GM18873 (cell line): ENCODE measurements around the gene FOXJ3.

Source experiments
- ATAC-seq: cut with Tn5 transposase; IDR thresholded peaks from one replicate; pipeline ENCODE4 v1.9.1; 2021; ENCODE audit warnings: mild to moderate bottlenecking, moderate library complexity, moderate number of reproducible peaks; ENCODE audit not compliant: unreplicated experiment, low FRiP score

FOXJ3 gene

GRCh38 chr1:42335809-42336518, 929 bp upstream of the FOXJ3 start:
- ATAC-seq: no peak

- peak; percentile 33 for ATAC-seq
Measured at GRCh38 chr1:42334240-42335049, 590 bp downstream of the FOXJ3 start.

- no peak for ATAC-seq
Measured at GRCh38 chr1:42333662-42334239, 1.3 kb downstream of the FOXJ3 start.

GRCh38 chr1:42332877-42333276, 2.2 kb downstream of the FOXJ3 start:
- no peak for ATAC-seq

- no peak for ATAC-seq
Measured at GRCh38 chr1:42330215-42330614, 4.8 kb downstream of the FOXJ3 start.

- no peak for ATAC-seq
Measured at GRCh38 chr1:42328916-42329496, 6.0 kb downstream of the FOXJ3 start.

- ATAC-seq: no peak
Measured at GRCh38 chr1:42328047-42328625, 6.9 kb downstream of the FOXJ3 start.

- no peak for ATAC-seq
Measured at GRCh38 chr1:42325014-42325402, 10.0 kb downstream of the FOXJ3 start.

GRCh38 chr1:42324398-42325013, 10.5 kb downstream of the FOXJ3 start:
- ATAC-seq: no peak

GRCh38 chr1:42323551-42323950, 11.5 kb downstream of the FOXJ3 start:
- no peak for ATAC-seq

GRCh38 chr1:42322577-42322976, 12.5 kb downstream of the FOXJ3 start:
- no peak for ATAC-seq

- ATAC-seq: no peak
Measured at GRCh38 chr1:42321731-42322130, 13.3 kb downstream of the FOXJ3 start.

- no peak for ATAC-seq
Measured at GRCh38 chr1:42320708-42321107, 14.3 kb downstream of the FOXJ3 start.

- no peak for ATAC-seq
Measured at GRCh38 chr1:42319871-42320484, 15.1 kb downstream of the FOXJ3 start.

- ATAC-seq: no peak
Measured at GRCh38 chr1:42319128-42319851, 15.7 kb downstream of the FOXJ3 start.

GRCh38 chr1:42318601-42319000, 16.4 kb downstream of the FOXJ3 start:
- ATAC-seq: no peak

GRCh38 chr1:42317308-42317707, 17.7 kb downstream of the FOXJ3 start:
- ATAC-seq: no peak

GRCh38 chr1:42316292-42316691, 18.7 kb downstream of the FOXJ3 start:
- no peak for ATAC-seq

GRCh38 chr1:42315500-42315899, 19.5 kb downstream of the FOXJ3 start:
- no peak for ATAC-seq
